ENCODE results near the gene PKMYT1. TPM values are rescaled to one million over a fixed set of nuclear protein-coding genes. Genes with fewer than 3 reads are reported as not detected.
A peak's percentile ranks its signal among the peaks of the same experiment; 100 is the strongest.

The PKMYT1 gene
- total RNA-seq, 2 experiments from 2014 or later, result 144 to 160 TPM

DNA sequence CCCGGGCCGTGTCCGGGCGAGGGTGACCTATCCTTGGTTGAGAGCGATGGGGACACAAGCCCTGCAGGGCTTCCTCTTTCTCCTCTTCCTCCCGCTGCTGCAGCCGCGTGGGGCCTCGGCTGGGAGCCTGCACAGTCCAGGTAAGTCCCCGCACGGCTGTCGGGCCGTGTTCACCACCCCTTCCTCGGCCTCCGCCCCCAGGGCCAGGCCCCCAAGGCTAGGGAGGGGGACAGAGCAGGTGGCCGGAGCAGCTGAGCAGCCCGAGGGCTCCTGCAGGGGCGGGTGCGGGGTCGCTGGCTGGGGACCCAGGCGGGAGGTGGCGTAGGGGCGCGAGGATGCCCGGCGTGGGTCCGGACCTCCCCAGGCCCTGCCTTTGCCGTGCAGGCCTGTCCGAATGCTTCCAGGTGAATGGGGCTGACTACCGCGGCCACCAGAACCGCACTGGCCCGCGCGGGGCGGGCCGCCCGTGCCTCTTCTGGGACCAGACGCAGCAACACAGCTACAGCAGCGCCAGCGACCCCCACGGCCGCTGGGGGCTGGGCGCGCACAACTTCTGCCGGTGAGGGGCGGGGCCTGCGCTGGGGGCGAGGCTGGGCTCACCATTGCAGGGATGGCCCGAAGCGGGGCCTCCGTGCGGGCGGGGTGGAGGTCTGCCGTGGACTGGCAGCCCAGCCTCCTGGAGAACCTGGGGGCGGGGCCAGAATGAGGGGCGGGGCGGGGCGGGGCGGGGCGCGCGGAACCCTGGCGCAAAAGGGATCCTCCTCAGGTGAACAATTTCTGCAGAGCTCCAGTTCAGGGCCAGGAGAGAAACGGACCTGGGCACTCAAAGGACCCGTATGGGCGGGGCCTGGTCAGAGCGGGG lies 15.5 kb downstream of the PKMYT1 start:
- Mint-ChIP-seq H3K4me1 (ENCODE audit: low read depth) (peaks cover 34% of the 10 kb centered on the region), H3K27me3 (ENCODE audit: low read depth) (peaks cover 38% of the 10 kb centered on the region), H3K27ac (no peak overlapping the region), H3K9me3 (ENCODE audit: insufficient read depth) (no peaks in the 10 kb centered on the region), H3K36me3 (ENCODE audit: low read depth) (no peaks in the 10 kb centered on the region), H3K4me3 (peak overlapping the region; percentile 34)
- DNase-seq, result peak; percentile 73
- CTCF ChIA-PET, result interaction anchor here (0.9 to 2.2 kb wide), 3 partner anchors 14 to 67 kb away, joined by 3 to 10 read pairs (median 4); no protein-coding TSS in a partner anchor
- POLR2A ChIA-PET, result interaction anchor here (0.6 kb wide), 1 partner anchor 15 kb away, joined by 3 read pairs; the partner anchor contains the start of gene PKMYT1
- peak; percentile 31 for ATAC-seq

DNA sequence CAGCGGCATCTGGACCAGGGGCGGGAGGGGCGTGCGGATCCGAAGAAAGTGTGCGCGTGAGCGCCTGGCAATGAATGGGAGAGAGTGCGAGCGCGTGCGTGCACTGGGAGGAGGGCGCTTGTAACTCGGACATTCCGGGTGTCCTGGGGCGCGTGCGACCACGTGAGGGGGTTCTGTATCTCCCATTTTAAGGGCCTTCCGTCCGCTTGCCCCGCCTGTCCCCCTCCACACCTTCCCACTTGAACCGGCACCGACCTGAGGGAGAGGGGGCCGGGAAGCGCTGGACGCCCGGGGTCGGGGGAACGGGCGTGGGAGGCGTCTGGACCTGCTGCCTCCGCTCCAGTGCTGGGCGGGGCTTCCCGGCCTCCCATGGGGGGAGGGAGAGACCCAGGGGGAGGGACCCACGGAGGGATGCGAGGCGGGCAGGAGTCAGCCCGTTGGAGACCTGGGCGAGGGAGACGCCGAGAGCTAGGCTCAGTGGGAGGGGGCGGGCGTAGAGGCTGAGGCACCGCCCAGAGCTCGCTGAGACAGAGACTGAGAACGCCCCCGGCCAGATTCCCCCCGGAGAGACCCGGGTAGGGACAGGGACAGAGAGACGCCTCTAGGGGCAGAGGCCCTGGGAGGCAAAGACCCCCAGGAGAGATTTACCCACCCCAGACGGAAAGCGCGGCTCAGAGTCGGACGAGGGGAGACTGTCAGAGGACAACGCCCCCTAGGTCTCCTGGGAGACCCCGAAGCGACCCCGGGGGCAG lies 16.3 kb downstream of the PKMYT1 start, which contains the start of gene KREMEN2:
Gene KREMEN2, plus strand, starts transcription at position 553 of the 752 bp plus-strand sequence. CDS start 246 bp downstream, outside the sequence.
- no peaks in the 10 kb centered on the region for H3K9me3 Mint-ChIP-seq (ENCODE audit: insufficient read depth)
- POLR2A ChIA-PET, result interaction anchor here (1.3 kb wide), 1 partner anchor 16 kb away, joined by 3 read pairs; the partner anchor contains the start of gene PKMYT1
- DNase-seq (no peak), ATAC-seq (no peak)
- peaks cover 38% of the 10 kb centered on the region for H3K27me3 Mint-ChIP-seq (ENCODE audit: low read depth)
- CTCF ChIA-PET, result interaction anchor here (1.1 to 2.2 kb wide), 3 partner anchors 37 to 95 kb away, joined by 4 to 10 read pairs (median 4); no protein-coding TSS in a partner anchor
- peak within 1 kb of the TSS; percentile 61 for H3K4me3 Mint-ChIP-seq
- no peaks in the 10 kb centered on the region for H3K36me3 Mint-ChIP-seq (ENCODE audit: low read depth)
- peaks cover 34% of the 10 kb centered on the region for H3K4me1 Mint-ChIP-seq (ENCODE audit: low read depth)
- H3K27ac Mint-ChIP-seq, result no peak within 1 kb of the TSS

DNA sequence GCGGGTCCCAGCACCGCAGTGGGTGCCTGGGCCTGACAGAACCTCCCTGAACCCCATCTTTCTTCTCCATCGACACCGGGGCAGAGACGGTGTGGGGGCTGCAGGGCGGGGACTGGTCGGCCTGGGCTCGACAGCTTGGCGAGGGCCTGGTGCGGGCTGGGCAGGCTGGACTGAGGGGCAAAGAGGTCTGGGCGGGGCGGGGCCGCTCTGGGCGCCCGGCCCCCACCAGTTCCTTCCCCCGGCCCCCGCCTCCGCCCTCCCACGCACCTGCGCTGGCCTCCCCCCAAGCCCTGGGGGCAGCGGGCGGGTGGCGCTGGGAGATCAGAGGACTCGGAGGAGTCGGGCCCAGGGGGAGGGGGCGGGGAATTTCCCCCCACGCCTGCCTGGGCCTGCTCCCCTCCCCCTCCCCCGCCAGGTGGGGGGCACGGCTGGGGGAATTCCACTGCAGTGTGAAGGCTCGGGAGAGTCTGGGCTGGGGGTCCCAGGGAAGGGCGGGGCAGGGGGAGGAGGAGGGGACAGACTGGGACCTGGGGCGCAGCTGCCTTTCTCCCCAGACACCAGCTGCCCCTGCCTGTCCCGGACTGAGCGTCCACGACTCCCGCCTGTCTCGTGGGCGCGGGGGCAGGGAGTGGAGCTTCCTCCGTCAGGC lies 17.0 kb downstream of the PKMYT1 start:
- POLR2A ChIA-PET, result interaction anchor here (1.3 kb wide), 1 partner anchor 17 kb away, joined by 3 read pairs; the partner anchor contains the start of gene PKMYT1

DNA sequence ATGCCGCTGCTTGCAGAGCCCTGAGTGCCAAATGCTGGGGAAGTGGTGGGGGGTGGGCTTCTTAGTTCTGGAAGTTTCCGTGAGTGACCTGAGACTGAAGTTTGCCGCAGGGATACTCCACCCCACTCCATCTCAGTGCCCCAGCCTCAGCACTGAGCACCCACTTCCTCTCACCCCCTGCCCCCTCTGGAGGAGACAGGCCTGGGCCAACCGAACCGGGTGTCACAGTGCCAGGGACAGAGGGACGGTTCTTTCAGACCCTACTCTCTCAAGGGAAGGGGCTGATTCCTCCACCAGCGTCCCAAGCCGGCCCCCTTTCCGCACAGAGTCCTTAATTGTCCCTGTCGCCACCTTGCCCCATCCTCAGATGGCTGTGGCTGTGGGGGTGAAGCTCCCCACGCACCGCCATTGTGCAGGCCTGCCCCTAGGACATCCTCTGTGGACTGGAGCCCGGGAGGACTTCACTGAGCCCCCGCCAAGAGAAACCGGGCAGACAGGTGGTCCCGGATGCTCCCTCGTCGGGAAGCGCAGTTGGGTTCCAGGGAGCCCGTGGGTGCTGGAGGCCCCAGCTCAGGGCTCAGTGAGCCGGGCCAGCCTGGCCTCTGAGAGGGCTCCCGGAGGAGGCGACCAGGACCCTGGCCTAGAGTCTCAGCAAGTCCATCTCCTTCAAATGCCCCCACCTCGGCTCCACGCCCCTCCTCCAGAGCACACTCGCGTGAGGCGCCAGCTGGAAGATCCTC lies 17.7 kb downstream of the PKMYT1 start:
- CTCF ChIA-PET, result interaction anchor here (0.9 to 1.6 kb wide), 8 partner anchors 9 to 96 kb away, joined by 3 to 5 read pairs (median 4); partner anchors contain the start of gene PKMYT1
- ATAC-seq (no peak), DNase-seq (no peak)
- Mint-ChIP-seq H3K4me3 (no peak overlapping the region), H3K9me3 (ENCODE audit: insufficient read depth) (no peaks in the 10 kb centered on the region), H3K27ac (no peak overlapping the region), H3K4me1 (ENCODE audit: low read depth) (peaks cover 23% of the 10 kb centered on the region), H3K27me3 (ENCODE audit: low read depth) (peaks cover 31% of the 10 kb centered on the region), H3K36me3 (ENCODE audit: low read depth) (no peaks in the 10 kb centered on the region)
- POLR2A ChIA-PET, result interaction anchor here (1.3 kb wide), 1 partner anchor 18 kb away, joined by 3 read pairs; the partner anchor contains the start of gene PKMYT1

More for the DNA sequence above, 17.0 kb downstream of the PKMYT1 start:
- H3K27me3 Mint-ChIP-seq (ENCODE audit: low read depth), result peaks cover 35% of the 10 kb centered on the region
- ATAC-seq (no peak), DNase-seq (no peak)
- H3K36me3 Mint-ChIP-seq (ENCODE audit: low read depth), result no peaks in the 10 kb centered on the region
- no peak overlapping the region for H3K27ac Mint-ChIP-seq
- H3K4me3 Mint-ChIP-seq, result no peak overlapping the region
- CTCF ChIA-PET, result interaction anchor here (1.3 to 1.5 kb wide), 5 partner anchors 10 to 95 kb away, joined by 3 to 4 read pairs (median 4); no protein-coding TSS in a partner anchor
- no peaks in the 10 kb centered on the region for H3K9me3 Mint-ChIP-seq (ENCODE audit: insufficient read depth)
- H3K4me1 Mint-ChIP-seq (ENCODE audit: low read depth), result peaks cover 28% of the 10 kb centered on the region

DNA sequence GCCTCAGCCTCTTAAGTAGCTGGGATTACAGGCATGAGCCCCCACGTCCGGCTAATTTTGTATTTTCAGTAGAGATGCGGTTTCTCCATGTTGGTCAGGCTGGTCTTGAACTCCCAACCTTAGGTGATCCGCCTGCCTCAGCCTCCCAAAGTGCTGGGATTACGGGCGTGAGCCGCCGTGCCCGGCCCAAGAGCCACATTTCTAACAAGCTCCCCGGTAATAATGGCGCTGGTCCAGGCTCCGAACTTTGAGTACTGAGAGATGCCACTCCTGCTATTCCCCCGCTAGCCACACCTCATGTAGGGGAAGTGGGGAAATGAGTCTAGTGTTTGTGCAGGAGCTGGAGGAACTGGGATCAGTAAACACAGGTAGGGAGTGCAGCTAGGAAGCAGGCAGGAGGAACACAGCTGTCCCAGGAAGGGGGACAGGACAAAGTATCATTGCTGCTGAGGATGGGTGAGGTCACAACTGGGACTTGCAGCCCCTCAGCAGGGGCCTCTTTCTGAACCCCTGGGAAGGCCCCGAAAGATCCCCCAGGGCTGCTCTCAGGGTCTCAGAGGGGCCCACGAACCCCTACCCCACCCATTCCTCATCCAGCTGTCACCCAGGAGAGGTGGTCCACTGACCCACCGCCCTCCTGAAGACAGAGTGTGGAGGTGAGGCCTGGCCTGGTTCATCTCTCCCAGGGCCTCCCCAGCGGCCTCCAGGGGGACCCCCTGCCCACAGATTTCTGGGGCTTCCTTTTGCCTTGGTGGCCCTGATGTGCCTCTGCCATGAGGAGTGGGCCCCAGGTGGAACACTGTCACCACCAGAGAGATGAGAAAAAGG lies 19.8 kb downstream of the PKMYT1 start:
- peaks cover 28% of the 10 kb centered on the region for H3K27me3 Mint-ChIP-seq (ENCODE audit: low read depth)
- H3K36me3 Mint-ChIP-seq (ENCODE audit: low read depth), result no peaks in the 10 kb centered on the region
- no peaks in the 10 kb centered on the region for H3K9me3 Mint-ChIP-seq (ENCODE audit: insufficient read depth)
- no peak overlapping the region for H3K4me3 Mint-ChIP-seq
- peaks cover 16% of the 10 kb centered on the region for H3K4me1 Mint-ChIP-seq (ENCODE audit: low read depth)
- ChIA-PET CTCF (interaction anchor here (1.2 to 2.2 kb wide), 3 partner anchors 9 to 41 kb away, joined by 4 to 9 read pairs (median 7); partner anchors contain the start of gene PAQR4), POLR2A (interaction anchor here (1.0 kb wide), 1 partner anchor 9 kb away, joined by 3 read pairs; the partner anchor contains the start of gene PAQR4)
- ATAC-seq (no peak), DNase-seq (no peak)
- no peak overlapping the region for H3K27ac Mint-ChIP-seq

DNA sequence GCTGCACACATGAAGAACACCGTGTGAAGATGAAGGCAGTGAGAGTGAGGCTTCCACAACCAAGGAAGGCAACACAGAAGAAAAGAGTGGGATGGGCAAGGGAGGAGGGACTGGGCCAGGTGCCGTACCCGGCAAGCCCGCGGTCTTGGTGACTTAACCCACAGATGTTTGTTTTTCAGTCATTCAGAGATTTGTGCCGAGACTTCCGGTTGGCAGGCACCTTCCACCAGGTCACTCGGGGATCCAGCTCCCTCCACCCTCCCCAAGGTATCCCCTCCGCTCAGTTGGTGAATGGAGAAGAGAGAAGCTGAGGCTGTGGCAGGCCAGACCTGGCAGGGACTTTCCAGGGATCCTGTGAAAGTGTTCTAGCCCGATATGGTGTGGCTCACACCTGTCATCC lies 21.0 kb downstream of the PKMYT1 start:
- Mint-ChIP-seq H3K27me3 (ENCODE audit: low read depth) (peaks cover 25% of the 10 kb centered on the region), H3K4me1 (ENCODE audit: low read depth) (peaks cover 11% of the 10 kb centered on the region), H3K4me3 (no peak overlapping the region), H3K27ac (no peak overlapping the region), H3K36me3 (ENCODE audit: low read depth) (no peaks in the 10 kb centered on the region), H3K9me3 (ENCODE audit: insufficient read depth) (no peaks in the 10 kb centered on the region)
- ATAC-seq (no peak), DNase-seq (no peak)
- POLR2A ChIA-PET, result no interaction called here
- CTCF ChIA-PET, result interaction anchor here (1.9 to 2.2 kb wide), 2 partner anchors 11 to 32 kb away, joined by 7 to 9 read pairs; partner anchors contain the start of gene PAQR4

DNA sequence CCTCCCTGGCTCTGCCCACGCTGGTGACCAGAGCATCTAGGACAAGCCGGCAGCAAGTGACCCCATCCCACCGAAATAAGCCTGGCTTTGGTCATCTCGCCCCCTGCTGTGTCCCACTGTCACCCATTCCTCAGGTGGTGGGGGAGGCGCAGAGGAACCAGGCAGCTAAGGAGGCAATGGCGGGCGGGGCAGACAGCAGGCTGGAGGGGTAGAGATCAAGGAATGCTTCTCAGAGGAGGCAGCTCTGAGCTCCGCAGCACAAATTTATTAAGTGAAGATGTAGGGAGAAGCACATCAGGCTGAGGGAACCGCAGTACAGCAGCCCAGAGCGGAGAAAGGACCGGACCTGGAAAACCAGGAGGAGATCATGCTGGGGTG lies 23.7 kb downstream of the PKMYT1 start:
- Mint-ChIP-seq H3K27ac (no peak overlapping the region), H3K36me3 (ENCODE audit: low read depth) (no peaks in the 10 kb centered on the region), H3K9me3 (ENCODE audit: insufficient read depth) (no peaks in the 10 kb centered on the region), H3K4me1 (ENCODE audit: low read depth) (peaks cover 7% of the 10 kb centered on the region), H3K4me3 (no peak overlapping the region), H3K27me3 (ENCODE audit: low read depth) (peaks cover 8% of the 10 kb centered on the region)
- DNase-seq (no peak), ATAC-seq (no peak)
- POLR2A ChIA-PET, result no interaction called here
- CTCF ChIA-PET, result interaction anchor here (1.0 to 1.2 kb wide), 2 partner anchors 10 to 30 kb away, joined by 4 to 6 read pairs; no protein-coding TSS in a partner anchor

DNA sequence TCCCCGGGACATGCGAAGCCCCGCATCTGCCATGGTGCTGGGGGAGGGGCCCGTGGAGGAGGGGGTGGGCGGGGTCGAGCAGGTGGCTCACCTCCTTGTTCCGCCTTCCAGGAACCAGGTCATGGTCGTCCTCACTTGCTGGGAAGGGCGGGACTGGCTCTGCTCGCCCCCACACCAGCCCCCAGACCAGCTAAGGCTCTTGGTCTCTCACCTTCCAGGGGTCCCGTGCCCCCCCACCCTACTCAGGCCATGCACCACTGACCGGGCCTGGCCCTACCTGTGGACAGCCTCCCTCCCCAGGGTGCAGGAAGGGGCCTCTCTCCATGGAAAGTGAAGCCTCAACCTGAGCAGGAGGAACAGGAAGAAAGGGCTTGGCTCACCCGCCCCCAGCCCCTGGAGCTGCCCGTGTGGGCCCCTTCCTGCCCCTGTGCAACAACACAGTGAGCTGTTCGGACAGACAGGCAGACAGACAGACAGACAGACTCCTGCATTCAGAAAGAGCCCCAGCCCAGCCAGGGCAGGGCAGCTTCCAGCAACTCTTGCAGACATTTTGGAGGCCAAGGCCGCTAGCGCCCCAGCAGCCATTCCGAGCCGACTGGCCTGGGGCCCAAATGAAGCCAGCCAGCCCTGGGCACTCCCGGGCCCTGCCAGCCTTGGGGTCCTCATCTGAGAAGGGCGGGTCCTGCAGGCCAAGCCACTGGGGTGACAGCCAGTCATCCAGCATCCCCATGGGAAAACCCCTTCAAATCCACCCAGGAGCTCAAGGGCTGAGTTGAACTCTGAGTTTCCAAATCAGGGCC lies 24.3 kb downstream of the PKMYT1 start:
- H3K27ac Mint-ChIP-seq, result no peak overlapping the region
- H3K9me3 Mint-ChIP-seq (ENCODE audit: insufficient read depth), result no peaks in the 10 kb centered on the region
- DNase-seq (no peak), ATAC-seq (no peak)
- H3K4me1 Mint-ChIP-seq (ENCODE audit: low read depth), result peaks cover 7% of the 10 kb centered on the region
- peaks cover 8% of the 10 kb centered on the region for H3K27me3 Mint-ChIP-seq (ENCODE audit: low read depth)
- ChIA-PET POLR2A (no interaction called here), CTCF (interaction anchor here (1.0 to 1.2 kb wide), 2 partner anchors 9 to 29 kb away, joined by 4 to 6 read pairs; no protein-coding TSS in a partner anchor)
- H3K36me3 Mint-ChIP-seq (ENCODE audit: low read depth), result no peaks in the 10 kb centered on the region
- H3K4me3 Mint-ChIP-seq, result no peak overlapping the region

DNA sequence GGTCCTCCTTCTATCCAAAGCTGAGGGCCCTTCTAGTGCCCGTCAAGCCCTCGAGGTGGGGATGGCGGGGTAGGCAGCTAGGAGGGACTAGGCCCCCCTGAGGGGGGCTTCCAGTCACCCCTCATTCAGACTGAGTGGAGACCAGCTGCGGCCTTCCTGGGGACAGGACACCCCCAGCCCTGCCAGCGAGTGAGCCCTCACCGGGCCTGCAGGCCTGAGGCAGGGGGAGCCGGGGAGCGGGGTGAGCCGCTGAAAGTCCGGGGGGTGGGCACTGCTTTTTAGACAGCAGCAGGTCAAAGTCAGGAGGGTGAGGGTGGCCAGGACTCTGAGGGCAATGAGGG lies 24.8 kb downstream of the PKMYT1 start:
- POLR2A ChIA-PET, result no interaction called here

More for the DNA sequence above, 24.8 kb downstream of the PKMYT1 start:
- no peaks in the 10 kb centered on the region for H3K36me3 Mint-ChIP-seq (ENCODE audit: low read depth)
- DNase-seq, result no peak
- H3K27me3 Mint-ChIP-seq (ENCODE audit: low read depth), result peaks cover 8% of the 10 kb centered on the region
- H3K9me3 Mint-ChIP-seq (ENCODE audit: insufficient read depth), result no peaks in the 10 kb centered on the region
- no peak for ATAC-seq
- CTCF ChIA-PET, result interaction anchor here (1.2 kb wide), 1 partner anchor 29 kb away, joined by 6 read pairs; no protein-coding TSS in a partner anchor
- H3K4me1 Mint-ChIP-seq (ENCODE audit: low read depth), result peaks cover 7% of the 10 kb centered on the region
- no peak overlapping the region for H3K27ac Mint-ChIP-seq
- no peak overlapping the region for H3K4me3 Mint-ChIP-seq

Data from activated CD8-positive, alpha-beta T cell treated with anti-CD3 and anti-CD28 coated beads, Interleukin-2, amount 10 ng/mL, durations not matched to agents 7 days and 5 days (primary cell).